ENCODE results near the gene SVEP1.

- TF ChIP-seq CTCF (IDR thresholded peaks at IDR 0.05), result no peak
- no peak for TF ChIP-seq ZFX (IDR thresholded peaks at IDR 0.05; ENCODE audit: borderline replicate concordance)
These were observed 136.2 kb downstream of the SVEP1 start for GRCh38 chr9:110443146-110443865.

Data from 22Rv1 (cell line).